KMS-11 (cell line): Measurements from ENCODE around the gene MINK1.
"Not testable (repeated sequence)": the region's sequence is repeated elsewhere in the genome, so short reads cannot be mapped to it uniquely, and the experiment has no call there.

ENCODE experiments used
- H2AFZ ChIP-seq: fragments of 200-600 bp; sonication (generic); 2 replicates; pipeline ENCODE4 v1.6.1; 2016; ENCODE audit warnings: antibody characterized with exemption, mixed run types, low read depth
- H3K27ac ChIP-seq: fragments of 200-600 bp; sonication (generic); 2 replicates; pipeline ENCODE4 v1.6.1; 2016; ENCODE audit warnings: mild to moderate bottlenecking, mixed run types
- H3K27me3 ChIP-seq: fragments of 200-600 bp; sonication (generic); 2 replicates; pipeline ENCODE4 v1.6.1; 2017; ENCODE audit warnings: mild to moderate bottlenecking, low read depth, mixed run types, moderate library complexity; ENCODE audit not compliant: insufficient read depth
- H3K36me3 ChIP-seq: fragments of 200-600 bp; sonication (generic); 2 replicates; pipeline ENCODE4 v1.6.1; 2017; ENCODE audit warnings: mild to moderate bottlenecking, mixed run types; ENCODE audit not compliant: insufficient read depth
- H3K4me1 ChIP-seq: fragments of 200-600 bp; sonication (generic); 2 replicates; pipeline ENCODE4 v1.6.1; 2016; ENCODE audit warnings: mild to moderate bottlenecking, low read depth, mixed run types; ENCODE audit not compliant: poor library complexity, severe bottlenecking
- H3K4me2 ChIP-seq: fragments of 200-600 bp; sonication (generic); 2 replicates; pipeline ENCODE4 v1.7.0; 2016; ENCODE audit warnings: mild to moderate bottlenecking, mixed run types
- H3K4me3 ChIP-seq: fragments of 200-600 bp; sonication (generic); IDR thresholded peaks from 2 replicates; pipeline ENCODE4 v1.6.1; 2017; ENCODE audit warnings: low read depth, low read length, mixed read lengths; ENCODE audit not compliant: insufficient read depth
- H3K79me2 ChIP-seq: fragments of 200-600 bp; sonication (generic); 2 replicates; pipeline ENCODE4 v1.6.1; 2016; ENCODE audit warnings: low read depth, mixed run types; ENCODE audit not compliant: insufficient read depth
- H3K9ac ChIP-seq: fragments of 200-600 bp; sonication (generic); 2 replicates; pipeline ENCODE4 v1.6.1; 2016; ENCODE audit warnings: mild to moderate bottlenecking, mixed run types
- H4K20me1 ChIP-seq: fragments of 200-600 bp; sonication (generic); 2 replicates; pipeline ENCODE4 v1.6.1; 2016; ENCODE audit warnings: mild to moderate bottlenecking, mixed run types; ENCODE audit not compliant: insufficient read depth
- CTCF ChIP-seq: fragments of 200-600 bp; sonication (generic); conservative IDR thresholded peaks from 2 replicates; pipeline ENCODE4 v1.6.1; 2017; ENCODE audit warnings: low read depth, mild to moderate bottlenecking, antibody characterized with exemption, low read length, moderate library complexity, mixed read lengths

MINK1 gene

GRCh38 chr17:4901108-4901647 is 68.0 kb downstream of the MINK1 start:
- H3K9ac ChIP-seq, result no peak overlapping the region
- no peaks in the 10 kb centered on the region for H3K36me3 ChIP-seq
- no peak overlapping the region for H3K4me2 ChIP-seq
- no peaks in the 10 kb centered on the region for H4K20me1 ChIP-seq
- no peak overlapping the region for H3K27ac ChIP-seq
- H3K79me2 ChIP-seq, result no peaks in the 10 kb centered on the region
- no peak for TF ChIP-seq CTCF
- no peak overlapping the region for H2AFZ ChIP-seq
- H3K4me3 ChIP-seq, result no peak overlapping the region
- H3K27me3 ChIP-seq, result no peaks in the 10 kb centered on the region
- peaks cover 4% of the 10 kb centered on the region for H3K4me1 ChIP-seq

- Histone ChIP-seq H3K9ac (no peak overlapping the region), H3K27ac (no peak overlapping the region), H4K20me1 (no peaks in the 10 kb centered on the region), H3K4me1 (peaks cover 4% of the 10 kb centered on the region), H3K4me2 (no peak overlapping the region), H2AFZ (no peak overlapping the region), H3K36me3 (no peaks in the 10 kb centered on the region), H3K27me3 (no peaks in the 10 kb centered on the region), H3K4me3 (no peak overlapping the region), H3K79me2 (no peaks in the 10 kb centered on the region)
- no peak for TF ChIP-seq CTCF
These were observed 68.7 kb downstream of the MINK1 start for GRCh38 chr17:4901648-4902344.

- no peak overlapping the region for H3K27ac ChIP-seq
- TF ChIP-seq CTCF, result no peak
- no peaks in the 10 kb centered on the region for H3K27me3 ChIP-seq
- H2AFZ ChIP-seq, result no peak overlapping the region
- H3K36me3 ChIP-seq, result no peaks in the 10 kb centered on the region
- H3K9ac ChIP-seq, result no peak overlapping the region
- no peak overlapping the region for H3K4me3 ChIP-seq
- peaks cover 4% of the 10 kb centered on the region for H3K4me1 ChIP-seq
- no peak overlapping the region for H3K4me2 ChIP-seq
- no peaks in the 10 kb centered on the region for H4K20me1 ChIP-seq
- no peaks in the 10 kb centered on the region for H3K79me2 ChIP-seq
These were observed 69.4 kb downstream of the MINK1 start for GRCh38 chr17:4902540-4902939.

- Histone ChIP-seq H3K4me2 (peak within 1 kb of the TSS; percentile 30; the same call in 1 of the 2 replicates), H3K27me3 (no peaks in the 10 kb centered on the region), H3K9ac (no peak within 1 kb of the TSS), H3K27ac (no peak within 1 kb of the TSS), H4K20me1 (no peaks in the 10 kb centered on the region), H3K36me3 (no peaks in the 10 kb centered on the region), H3K79me2 (no peaks in the 10 kb centered on the region), H2AFZ (no peak within 1 kb of the TSS), H3K4me1 (peaks cover 4% of the 10 kb centered on the region), H3K4me3 (no peak within 1 kb of the TSS)
- TF ChIP-seq CTCF, result peak; percentile 64
These were observed 70.1 kb downstream of the MINK1 start, which contains the start of gene CHRNE for GRCh38 chr17:4903051-4903818. Gene CHRNE (minus strand): TSS chr17:4903098. CDS start chr17:4903063, 35 bp downstream.

GRCh38 chr17:4906642-4907041 is 73.5 kb downstream of the MINK1 start:
- not testable (repeated sequence) for H2AFZ ChIP-seq, H3K9ac ChIP-seq, H4K20me1 ChIP-seq, H3K4me2 ChIP-seq, H3K27ac ChIP-seq, H3K4me1 ChIP-seq, H3K4me3 ChIP-seq, H3K79me2 ChIP-seq, H3K27me3 ChIP-seq, H3K36me3 ChIP-seq
